Kidney epithelial cell (primary cell): ENCODE measurements around the gene CAMK2G. TPM values are rescaled to one million over a fixed set of nuclear protein-coding genes. Genes with fewer than 3 reads are reported as not detected.

Experiments
- DNase-seq: peaks from one replicate; pipeline ENCODE4 v3.0.0-alpha.2; 2010; ENCODE audit warnings: low read depth
- H3K27me3 ChIP-seq: 2 replicates; pipeline ENCODE4 v1.6.0; 2011; ENCODE audit warnings: low read length; ENCODE audit not compliant: control insufficient read depth, insufficient read depth
- H3K36me3 ChIP-seq: 2 replicates; pipeline ENCODE4 v1.5.1; 2011; ENCODE audit warnings: low read length; ENCODE audit not compliant: control insufficient read depth, insufficient read depth
- H3K4me3 ChIP-seq: 2 replicates; pipeline ENCODE4 v1.5.1; 2011; ENCODE audit warnings: low read depth, mild to moderate bottlenecking, control low read depth, low read length
- total RNA-seq: library from RNA; depleted of rRNA; stranded (reverse); fragments of >200 nt; gene quantifications from 2 replicates; pipeline ENCODE4 v1.2.3, GENCODE V29; 2015
- TF ChIP-seq, protein P1 (sequence below): IDR thresholded peaks from 2 replicates; pipeline ENCODE4 v1.5.1; 2011; ENCODE audit warnings: mild to moderate bottlenecking, moderate library complexity, low read length, control low read depth, inconsistent platforms; ENCODE audit not compliant: insufficient read depth, poor library complexity, severe bottlenecking

The CAMK2G gene
- total RNA-seq, 1 donor from 2014 or later, result 12.7 TPM

DNA sequence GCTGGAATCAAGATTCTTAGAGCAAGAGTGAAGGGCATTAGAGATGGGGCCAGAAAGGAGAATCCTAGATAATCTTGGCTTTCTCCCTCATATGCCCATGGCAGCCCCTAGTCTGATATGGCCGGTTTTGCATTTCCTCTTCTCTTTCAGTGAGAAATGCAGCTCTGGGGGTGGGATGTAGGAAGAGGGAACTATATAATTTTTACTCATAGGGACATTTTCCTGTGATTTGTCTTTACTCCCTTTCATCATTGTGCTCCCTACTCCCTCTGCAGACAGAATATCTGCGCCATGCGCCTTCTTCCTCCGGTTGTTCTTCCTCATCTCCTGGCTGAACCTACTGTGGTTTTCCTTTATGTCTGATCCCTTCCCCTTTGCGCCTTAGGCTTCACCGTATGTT, 109.3 kb downstream of the CAMK2G start:
- H3K36me3 ChIP-seq, result peaks cover 1% of the 10 kb centered on the region
- TF ChIP-seq, protein P1, sequence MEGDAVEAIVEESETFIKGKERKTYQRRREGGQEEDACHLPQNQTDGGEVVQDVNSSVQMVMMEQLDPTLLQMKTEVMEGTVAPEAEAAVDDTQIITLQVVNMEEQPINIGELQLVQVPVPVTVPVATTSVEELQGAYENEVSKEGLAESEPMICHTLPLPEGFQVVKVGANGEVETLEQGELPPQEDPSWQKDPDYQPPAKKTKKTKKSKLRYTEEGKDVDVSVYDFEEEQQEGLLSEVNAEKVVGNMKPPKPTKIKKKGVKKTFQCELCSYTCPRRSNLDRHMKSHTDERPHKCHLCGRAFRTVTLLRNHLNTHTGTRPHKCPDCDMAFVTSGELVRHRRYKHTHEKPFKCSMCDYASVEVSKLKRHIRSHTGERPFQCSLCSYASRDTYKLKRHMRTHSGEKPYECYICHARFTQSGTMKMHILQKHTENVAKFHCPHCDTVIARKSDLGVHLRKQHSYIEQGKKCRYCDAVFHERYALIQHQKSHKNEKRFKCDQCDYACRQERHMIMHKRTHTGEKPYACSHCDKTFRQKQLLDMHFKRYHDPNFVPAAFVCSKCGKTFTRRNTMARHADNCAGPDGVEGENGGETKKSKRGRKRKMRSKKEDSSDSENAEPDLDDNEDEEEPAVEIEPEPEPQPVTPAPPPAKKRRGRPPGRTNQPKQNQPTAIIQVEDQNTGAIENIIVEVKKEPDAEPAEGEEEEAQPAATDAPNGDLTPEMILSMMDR, result no peak
- H3K27me3 ChIP-seq, result no peaks in the 10 kb centered on the region
- H3K4me3 ChIP-seq, result no peak overlapping the region
- DNase-seq, result no peak

DNA sequence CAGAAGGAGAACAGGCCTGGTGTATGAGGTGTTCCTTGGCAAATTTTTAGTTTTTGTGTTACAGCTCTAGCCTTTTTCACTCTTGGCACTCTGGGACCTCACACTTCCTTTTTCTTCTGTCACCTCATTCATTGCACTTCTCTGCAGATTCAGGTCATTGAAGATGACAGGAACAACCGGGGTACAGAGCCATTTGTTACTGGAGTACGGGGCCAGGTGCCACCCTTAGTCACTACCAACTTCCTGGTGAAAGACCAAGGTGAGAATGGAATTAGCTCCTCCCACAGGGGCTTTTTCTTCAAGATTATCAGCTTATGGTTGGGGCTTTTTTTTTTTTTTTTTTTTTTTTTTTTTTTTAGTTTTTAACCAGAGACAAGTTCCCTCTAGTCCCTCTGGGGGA, 111.0 kb downstream of the CAMK2G start:
- DNase-seq, result no peak
- TF ChIP-seq, protein P1, result no peak
- Histone ChIP-seq H3K36me3 (no peaks in the 10 kb centered on the region), H3K4me3 (no peak overlapping the region), H3K27me3 (no peaks in the 10 kb centered on the region)

DNA sequence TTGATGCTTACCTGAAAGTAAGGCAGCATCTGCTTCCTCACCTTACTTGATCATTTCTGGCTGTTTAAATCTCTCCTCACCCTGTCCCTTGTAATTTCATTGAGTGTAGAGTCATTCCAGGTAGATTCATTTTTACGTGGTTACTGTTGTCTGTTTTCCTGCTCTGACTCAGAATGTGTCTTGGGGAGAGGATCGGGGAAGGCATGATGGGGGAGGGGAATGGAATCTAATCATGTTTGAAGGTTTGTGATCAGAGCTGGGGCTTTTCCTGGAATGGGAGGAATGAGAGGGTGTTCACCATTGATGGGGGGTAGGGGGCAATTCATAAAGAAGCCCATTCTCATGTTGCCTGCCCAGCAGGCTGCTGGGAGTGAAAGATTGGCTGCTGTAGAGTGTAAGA, 111.4 kb downstream of the CAMK2G start:
- TF ChIP-seq, protein P1, result no peak
- Histone ChIP-seq H3K36me3 (no peaks in the 10 kb centered on the region), H3K27me3 (no peaks in the 10 kb centered on the region), H3K4me3 (no peak overlapping the region)
- DNase-seq, result no peak

Other genes with a start within 250 kb of the CAMK2G start
- 0.55 and 0.92 TPM in 2 replicates for gene MYOZ1, start 233.1 kb downstream of the CAMK2G start, total RNA-seq
- not detected in 2 replicates for gene SYNPO2L, start 218.5 kb downstream of the CAMK2G start, total RNA-seq
- 2.6 and 2.9 TPM in 2 replicates for gene AGAP5, start 176.4 kb downstream of the CAMK2G start, total RNA-seq
- 61.0 and 70.9 TPM in 2 replicates for gene SEC24C, start 130.2 kb downstream of the CAMK2G start, total RNA-seq
- gene CHCHD1, start 92.5 kb downstream of the CAMK2G start, total RNA-seq, result 41.8 and 46.8 TPM in 2 replicates
- gene ZSWIM8, start 88.9 kb downstream of the CAMK2G start, total RNA-seq, result 66.7 and 90.8 TPM in 2 replicates
- 30.1 and 35.5 TPM in 2 replicates for gene NDST2, start 63.0 kb downstream of the CAMK2G start, total RNA-seq
- gene PLAU, start 36.6 kb upstream of the CAMK2G start, total RNA-seq, result 709 and 758 TPM in 2 replicates
- gene VCL, start 123.6 kb upstream of the CAMK2G start, total RNA-seq, result 148 and 151 TPM in 2 replicates